GM19324 (cell line): Measurements from ENCODE around the gene SF3B6.

Experiments
- ATAC-seq: cut with Tn5 transposase; IDR thresholded peaks from one replicate; pipeline ENCODE4 v1.9.1; 2021; ENCODE audit warnings: mild to moderate bottlenecking, moderate library complexity; ENCODE audit not compliant: unreplicated experiment, low FRiP score

SF3B6 gene

DNA sequence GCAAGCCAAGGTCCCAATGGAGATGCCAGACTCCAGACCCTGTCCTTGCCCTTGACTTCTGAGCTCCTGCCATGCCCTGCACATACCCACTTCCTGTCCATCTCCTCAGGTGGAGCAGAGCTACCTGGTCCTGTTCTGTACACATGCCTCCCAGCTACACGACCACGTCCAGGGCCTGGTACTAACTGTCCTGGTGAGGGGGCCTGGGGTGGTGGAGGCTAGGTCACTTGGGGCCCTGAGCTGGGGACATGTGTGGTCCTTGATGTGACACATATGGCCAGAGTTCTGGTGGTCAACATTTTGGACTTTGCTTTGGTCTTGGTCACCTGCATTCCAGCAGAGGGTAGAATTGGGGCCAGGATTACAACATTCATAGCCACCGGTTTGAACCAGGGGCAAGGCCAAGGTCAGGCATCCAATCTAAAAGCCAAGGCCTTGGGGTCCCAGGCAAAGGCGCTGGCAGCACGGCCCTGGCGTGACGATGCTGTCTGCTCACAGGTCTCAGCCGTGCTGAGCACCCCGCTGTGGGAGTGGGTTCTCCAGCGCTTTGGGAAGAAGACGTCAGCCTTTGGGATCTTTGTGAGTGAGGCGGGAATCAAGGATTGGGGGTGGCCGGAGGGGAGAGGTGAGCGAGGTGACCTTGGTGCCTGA, 53.7 kb downstream of the SF3B6 start:
- ATAC-seq, result no peak

DNA sequence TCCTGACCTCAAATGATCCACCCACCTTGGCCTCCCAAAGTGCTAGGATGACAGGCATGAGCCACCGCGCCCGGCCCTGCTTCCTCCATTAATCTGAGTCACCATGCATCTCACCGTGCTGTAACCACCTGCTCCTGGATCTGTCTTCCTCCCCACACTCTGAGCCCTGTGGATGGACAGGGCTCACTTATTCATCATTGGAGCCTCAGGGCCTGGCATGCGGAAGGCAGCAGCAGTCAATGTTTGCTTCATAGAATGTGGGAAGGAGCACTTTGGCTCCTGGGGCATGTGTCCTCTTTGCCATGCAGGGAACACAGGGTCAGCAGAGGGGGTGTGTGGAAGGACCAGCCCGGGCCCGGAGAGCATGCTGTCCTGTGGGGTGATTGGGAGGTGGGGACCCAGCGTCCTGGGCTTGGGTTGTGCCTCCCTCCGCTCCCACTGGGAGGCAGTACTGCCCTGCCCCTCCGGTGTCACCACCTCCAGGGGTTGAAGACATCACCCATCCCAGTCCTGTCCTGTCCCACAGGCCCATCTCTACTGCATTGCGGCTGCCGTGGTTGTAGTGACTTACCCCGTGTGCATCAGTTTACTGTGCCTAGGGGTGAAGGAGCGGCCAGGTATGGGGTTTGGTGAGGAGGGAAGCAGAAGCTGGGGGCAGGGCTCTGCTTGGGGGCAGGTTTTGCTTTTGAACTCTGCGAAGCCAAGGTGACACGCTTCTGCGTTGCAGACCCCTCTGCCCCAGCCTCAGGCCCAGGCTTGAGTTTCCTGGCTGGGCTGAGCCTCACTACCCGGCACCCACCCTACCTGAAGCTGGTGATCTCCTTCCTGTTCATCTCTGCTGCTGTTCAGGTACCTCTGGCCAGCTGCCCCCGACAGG, 54.8 kb downstream of the SF3B6 start:
- ATAC-seq, result no peak

- ATAC-seq, result no peak
These were observed 55.9 kb downstream of the SF3B6 start for GRCh38 chr2:24020244-24020643.

- ATAC-seq, result no peak
These were observed 56.4 kb downstream of the SF3B6 start for GRCh38 chr2:24019729-24020128.

DNA sequence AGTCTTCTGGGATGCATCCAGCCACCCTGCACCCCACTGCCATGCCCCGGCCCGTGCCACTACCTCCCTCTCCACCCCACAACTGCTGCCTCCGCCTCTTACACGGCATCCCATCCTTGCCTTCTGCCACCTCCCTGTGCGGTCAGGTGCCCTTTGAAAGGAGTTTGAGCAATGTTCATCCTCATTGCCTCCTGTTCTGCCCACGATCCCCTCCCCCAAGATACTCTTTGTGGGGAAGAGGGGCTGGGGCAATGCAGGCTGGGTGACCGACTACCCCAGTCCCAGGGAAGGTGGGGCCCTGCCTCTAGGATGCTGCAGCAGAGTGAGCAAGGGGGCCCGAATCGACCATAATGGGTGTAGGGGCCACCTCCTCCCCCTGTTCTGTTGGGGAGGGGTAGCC, 57.9 kb downstream of the SF3B6 start:
- ATAC-seq, result no peak

GRCh38 chr2:24017711-24018110, 58.4 kb downstream of the SF3B6 start:
- ATAC-seq, result no peak
